Uterus (tissue), 2 donors: ENCODE measurements around the gene RDH5.

Source experiments
- CTCF ChIP-seq, 4 experiments: fragments of 200-600 bp in 2 of 4; fragments of 450-650 bp in 2 of 4; sonication (generic) in 2 of 4; IDR thresholded peaks; one replicate each; pipeline ENCODE4 v1.5.1; 2016 to 2019; ENCODE audit warnings: antibody characterized with exemption in 4 of 4, mild to moderate bottlenecking in 2 of 4, moderate library complexity in 1 of 4
- POLR2A ChIP-seq, 2 donors: fragments of 450-650 bp; IDR thresholded peaks; one replicate each; pipeline ENCODE4 v1.6.1; 2016; ENCODE audit warnings: antibody characterized with exemption in 2 of 2, mild to moderate bottlenecking in 1 of 2, moderate library complexity in 1 of 2

GRCh38 chr12:55723516-55724225 lies 3.5 kb downstream of the RDH5 start:
- TF ChIP-seq POLR2A (IDR thresholded peaks at IDR 0.05) (no peak), CTCF (IDR thresholded peaks at IDR 0.05) (no peak)
